Pancreas (tissue), 10 donors: ENCODE measurements around the gene MYPN. TPM values are rescaled to one million over a fixed set of nuclear protein-coding genes. Genes with fewer than 3 reads are reported as not detected.
A peak's percentile ranks its signal among the peaks of the same experiment; 100 is the strongest.

Experiments
- ATAC-seq, 4 donors: fragments of 200-7000 bp; cut with Tn5 transposase; one replicate each; pipeline versions ENCODE4 v1.8.0 to v1.9.1; 2020; ENCODE audit warnings: mild to moderate bottlenecking in 4 of 4, moderate library complexity in 4 of 4
- DNase-seq, 6 donors: peaks; one replicate each; pipeline ENCODE4 v3.0.0-alpha.2; 2020
- FAIRE-seq: peaks from 2 replicates; lab custom pipeline; 2012; peaks lifted over from hg19 to GRCh38; lab: Jason Lieb, UNC
- H3K27ac ChIP-seq, 4 donors: fragments of 200-600 bp; sonication (generic); 1 replicate in 3 of 4; 2 replicates in 1 of 4; pipeline versions ENCODE4 v1.5.0 to v1.8.0; 2020
- H3K27me3 ChIP-seq, 4 donors: fragments of 200-600 bp; one replicate each; pipeline ENCODE4 v1.8.0; 2021
- H3K36me3 ChIP-seq, 3 donors: fragments of 200-600 bp; sonication (generic) in 1 of 3; one replicate each; pipeline versions ENCODE4 v1.5.0 to v1.8.0; 2020 to 2021
- H3K4me1 ChIP-seq, 3 donors: fragments of 200-600 bp; one replicate each; pipeline ENCODE4 v1.8.0; 2021
- H3K4me3 ChIP-seq, 4 donors: fragments of 200-600 bp; sonication (generic) in 2 of 4; one replicate each; pipeline versions ENCODE4 v1.5.0 to v1.8.0; 2020 to 2021
- H3K9me3 ChIP-seq, 4 donors: fragments of 200-600 bp; one replicate each; pipeline ENCODE4 v1.8.0; 2021
- CTCF ChIP-seq, 4 donors: fragments of 200-600 bp; sonication (generic) in 3 of 4; IDR thresholded peaks; one replicate each; pipeline versions ENCODE4 v1.5.0 to v1.8.0; 2021; ENCODE audit warnings: antibody characterized with exemption in 4 of 4
- WGBS, 2 donors: extraction: QIAGEN DNeasy Blood & Tissue Kit; methylation state at CpG; one replicate each; pipeline ENCODE4 v1.1.7; 2013; 5-methylcytosine and 5-hydroxymethylcytosine counted together
- intact Hi-C, 3 donors: fragments of 100-400 bp; cut with DNase I; formaldehyde crosslinking; loops; one replicate each; pipeline versions ENCODE4 v1.11.1 to v1.14.2; 2022
- polyA plus RNA-seq, 2 donors: library from polyadenylated mRNA; stranded (reverse); fragments of 200-250 nt; gene quantifications; one replicate each; pipeline ENCODE4 v1.2.3, GENCODE V29; 2013
- total RNA-seq, 6 donors: library from RNA; stranded (reverse); fragmentation: NEBNext Ultra II Directional in 4 of 6; extraction: Animal tissue kit (Norgen Biotek cat#: 25700) in 4 of 6; gene quantifications; one replicate each; pipeline versions ENCODE4 v1.2.1 to v1.2.4, GENCODE V29; 2021 to 2023
- donor health status: healthy with polysubstance abuse.
- donor health status: DM: no; HTN: no; CAD: no; lungs with moderate emphysema.
- donor health status: DM: no; HTN: no; CAD: no.
- donor health status: control.
- donor health status: control.
- donor health status: Bipolar disorder and iron deficiency.
- donor health status: DM: yes; HTN: yes; CAD: no.
- donor health status: DM: no; HTN: no; CAD: no.
- donor health status: DM: no; HTN: no; CAD: no.
- donor health status: DM: yes; HTN: yes; CAD: no.

The MYPN gene
- total and polyA plus RNA-seq, 8 donors = 0.16 to 0.83 (median 0.37) TPM

- 95 to 96% methylated on average over 3 of the region's 3 CpGs for WGBS, 2 donors
- FAIRE-seq (no peak), ATAC-seq (no peak), DNase-seq (no peak)
- H3K9me3 ChIP-seq = no peaks in the 10 kb centered on the region
- TF ChIP-seq CTCF (IDR thresholded peaks at IDR 0.05) = no peak
- H3K27me3 ChIP-seq = no peaks in the 10 kb centered on the region
- no peaks in the 10 kb centered on the region for H3K36me3 ChIP-seq
- no peak overlapping the region for H3K4me3 ChIP-seq
- no peaks in the 10 kb centered on the region for H3K4me1 ChIP-seq
- H3K27ac ChIP-seq = no peak overlapping the region
- intact Hi-C loops = no loop called here
Measured at GRCh38 chr10:68099736-68100135, 9.6 kb upstream of the MYPN start.

GRCh38 chr10:68101066-68101465, 8.2 kb upstream of the MYPN start:
- intact Hi-C loops = no loop called here
- DNase-seq = no peak
- FAIRE-seq = no peak
- no peak for ATAC-seq
- no peak for TF ChIP-seq CTCF (IDR thresholded peaks at IDR 0.05)
- no peak overlapping the region for H3K4me3 ChIP-seq
- 74 to 79% methylated on average over 2 of the region's 2 CpGs for WGBS, 2 donors
- H3K36me3 ChIP-seq = no peaks in the 10 kb centered on the region
- no peaks in the 10 kb centered on the region for H3K9me3 ChIP-seq
- no peaks in the 10 kb centered on the region for H3K27me3 ChIP-seq
- H3K27ac ChIP-seq = no peak overlapping the region
- peaks cover 2 to 9% (median 7%) of the 10 kb centered on the region in 3 donors for H3K4me1 ChIP-seq

- intact Hi-C loops = no loop called here
- H3K9me3 ChIP-seq = no peaks in the 10 kb centered on the region
- H3K36me3 ChIP-seq = no peaks in the 10 kb centered on the region
- H3K27me3 ChIP-seq = no peaks in the 10 kb centered on the region
- peaks cover 7 to 18% (median 11%) of the 10 kb centered on the region in 3 donors for H3K4me1 ChIP-seq
- 87 to 93% methylated on average over 4 of the region's 4 CpGs for WGBS, 2 donors
- ATAC-seq (no peak), FAIRE-seq (no peak), DNase-seq (no peak)
- no peak overlapping the region for H3K4me3 ChIP-seq
- no peak for TF ChIP-seq CTCF (IDR thresholded peaks at IDR 0.05)
- no peak overlapping the region for H3K27ac ChIP-seq
Measured at GRCh38 chr10:68103261-68103878, 5.9 kb upstream of the MYPN start.

GRCh38 chr10:68103901-68104300, 5.4 kb upstream of the MYPN start:
- H3K27ac ChIP-seq = no peak overlapping the region
- ATAC-seq (no peak), DNase-seq (no peak), FAIRE-seq (no peak)
- intact Hi-C loops = no loop called here
- no peak for TF ChIP-seq CTCF (IDR thresholded peaks at IDR 0.05)
- peaks cover 7 to 18% (median 11%) of the 10 kb centered on the region in 3 donors for H3K4me1 ChIP-seq
- H3K36me3 ChIP-seq = no peaks in the 10 kb centered on the region
- no peak overlapping the region for H3K4me3 ChIP-seq
- no peaks in the 10 kb centered on the region for H3K27me3 ChIP-seq
- WGBS, 2 donors = 94 to 96% methylated on average over 3 of the region's 3 CpGs
- no peaks in the 10 kb centered on the region for H3K9me3 ChIP-seq

- WGBS, 2 donors = 48 to 50% methylated on average over 3 of the region's 3 CpGs
- Histone ChIP-seq H3K9me3 (no peaks in the 10 kb centered on the region), H3K4me1 (peaks cover 7 to 18% (median 11%) of the 10 kb centered on the region in 3 donors), H3K27ac (no peak overlapping the region), H3K27me3 (no peaks in the 10 kb centered on the region), H3K36me3 (no peaks in the 10 kb centered on the region), H3K4me3 (no peak overlapping the region)
- intact Hi-C loops = no loop called here
- ATAC-seq (peak in 1 of 4 donors; percentile 26), DNase-seq (no peak), FAIRE-seq (no peak)
- TF ChIP-seq CTCF (IDR thresholded peaks at IDR 0.05) = no peak
Measured at GRCh38 chr10:68105820-68106219, 3.5 kb upstream of the MYPN start.
